SK-N-SH treated with all-trans-retinoic acid at 6 μM for 48 hours (cell line): ENCODE results near the gene CELSR2.

Experiments used
- ATAC-seq: fragments of 200-7000 bp; cut with Tn5 transposase; 3 replicates; pipeline ENCODE4 v1.9.1; 2020; ENCODE audit warnings: mild to moderate bottlenecking, moderate library complexity
- ARNTL ChIP-seq: fragments of 450-650 bp; formaldehyde crosslinking; IDR thresholded peaks from 2 replicates; pipeline ENCODE4 v1.5.0; 2020; ENCODE audit warnings: low read depth, mild to moderate bottlenecking, moderate library complexity, borderline replicate concordance
- BACH2 ChIP-seq: fragments of 250-450 bp; sonication (Bioruptor Pico); IDR thresholded peaks from 2 replicates; pipeline ENCODE4 v1.9.0; 2021; ENCODE audit warnings: mild to moderate bottlenecking, borderline replicate concordance
- CSDC2 ChIP-seq: fragments of 250-450 bp; sonication (Bioruptor Pico); IDR thresholded peaks from 2 replicates; pipeline ENCODE4 v1.5.0; 2020; ENCODE audit warnings: mild to moderate bottlenecking, moderate library complexity
- CSRNP3 ChIP-seq: fragments of 250-450 bp; sonication (Bioruptor Pico); IDR thresholded peaks from 2 replicates; pipeline ENCODE4 v1.5.1; 2021; ENCODE audit warnings: mild to moderate bottlenecking, moderate library complexity
- ESRRG ChIP-seq: fragments of 250-450 bp; sonication (Bioruptor Pico); IDR thresholded peaks from 2 replicates; pipeline ENCODE4 v1.6.1; 2021; ENCODE audit warnings: mild to moderate bottlenecking
- GLIS3 ChIP-seq: fragments of 250-450 bp; sonication (Bioruptor Pico); IDR thresholded peaks from 2 replicates; pipeline ENCODE4 v1.5.0; 2020; ENCODE audit warnings: mild to moderate bottlenecking, moderate library complexity
- PPARA ChIP-seq: fragments of 250-450 bp; sonication (Bioruptor Pico); IDR thresholded peaks from 2 replicates; pipeline ENCODE4 v1.5.0; 2020; ENCODE audit warnings: mild to moderate bottlenecking, borderline replicate concordance
- RARB ChIP-seq: fragments of 250-450 bp; sonication (Bioruptor Pico); IDR thresholded peaks from 2 replicates; pipeline ENCODE4 v1.8.0; 2021; ENCODE audit warnings: mild to moderate bottlenecking, moderate library complexity
- SNAI2 ChIP-seq: fragments of 250-450 bp; sonication (Bioruptor Pico); IDR thresholded peaks from 2 replicates; pipeline ENCODE4 v1.5.0; 2020; ENCODE audit warnings: mild to moderate bottlenecking, moderate library complexity
- TCF4 ChIP-seq: fragments of 250-450 bp; sonication (Bioruptor Pico); IDR thresholded peaks from 2 replicates; pipeline ENCODE4 v1.8.0; 2021; ENCODE audit warnings: mild to moderate bottlenecking, moderate library complexity, borderline replicate concordance
- TOX ChIP-seq: fragments of 250-450 bp; sonication (Bioruptor Pico); IDR thresholded peaks from 2 replicates; pipeline ENCODE4 v1.8.0; 2021; ENCODE audit warnings: mild to moderate bottlenecking, moderate library complexity, borderline replicate concordance
- ZC3H10 ChIP-seq: fragments of 250-450 bp; sonication (Bioruptor Pico); IDR thresholded peaks from 2 replicates; pipeline ENCODE4 v1.5.1; 2021; ENCODE audit warnings: mild to moderate bottlenecking, moderate library complexity
- ZFP3 ChIP-seq: fragments of 250-450 bp; sonication (Bioruptor Pico); IDR thresholded peaks from 2 replicates; pipeline ENCODE4 v1.5.0; 2020; ENCODE audit warnings: mild to moderate bottlenecking, moderate library complexity
- ZFP30 ChIP-seq: fragments of 450-650 bp; formaldehyde crosslinking; IDR thresholded peaks from 2 replicates; pipeline ENCODE4 v1.5.0; 2022; ENCODE audit warnings: mild to moderate bottlenecking, moderate library complexity
- ZNF565 ChIP-seq: fragments of 450-650 bp; formaldehyde crosslinking; conservative IDR thresholded peaks from 2 replicates; pipeline ENCODE4 v1.5.0; 2020; ENCODE audit warnings: low read depth, mild to moderate bottlenecking, moderate library complexity
- ZNF8 ChIP-seq: fragments of 450-650 bp; formaldehyde crosslinking; IDR thresholded peaks from 2 replicates; pipeline ENCODE4 v1.5.0; 2020; ENCODE audit warnings: mild to moderate bottlenecking, moderate library complexity
- TF ChIP-seq, protein P1 (sequence below): fragments of 250-450 bp; sonication (Bioruptor Pico); IDR thresholded peaks from 2 replicates; pipeline ENCODE4 v1.5.0; 2020; ENCODE audit warnings: mild to moderate bottlenecking, moderate library complexity
- TF ChIP-seq, protein P2 (sequence below): fragments of 250-450 bp; sonication (Bioruptor Pico); IDR thresholded peaks from 2 replicates; pipeline ENCODE4 v1.5.1; 2020; ENCODE audit warnings: low read depth, mild to moderate bottlenecking, moderate library complexity

CELSR2 gene

GRCh38 chr1:109248444-109248796, 919 bp upstream of the CELSR2 start (continued):
- TF ChIP-seq ZC3H10 = no peak
- TF ChIP-seq ZFP3 = no peak
- no peak for TF ChIP-seq SNAI2 (CRISPR knock-in tag)
- TF ChIP-seq GLIS3 (CRISPR knock-in tag) = no peak
- TF ChIP-seq ZFP30 (CRISPR knock-in tag) = no peak

DNA sequence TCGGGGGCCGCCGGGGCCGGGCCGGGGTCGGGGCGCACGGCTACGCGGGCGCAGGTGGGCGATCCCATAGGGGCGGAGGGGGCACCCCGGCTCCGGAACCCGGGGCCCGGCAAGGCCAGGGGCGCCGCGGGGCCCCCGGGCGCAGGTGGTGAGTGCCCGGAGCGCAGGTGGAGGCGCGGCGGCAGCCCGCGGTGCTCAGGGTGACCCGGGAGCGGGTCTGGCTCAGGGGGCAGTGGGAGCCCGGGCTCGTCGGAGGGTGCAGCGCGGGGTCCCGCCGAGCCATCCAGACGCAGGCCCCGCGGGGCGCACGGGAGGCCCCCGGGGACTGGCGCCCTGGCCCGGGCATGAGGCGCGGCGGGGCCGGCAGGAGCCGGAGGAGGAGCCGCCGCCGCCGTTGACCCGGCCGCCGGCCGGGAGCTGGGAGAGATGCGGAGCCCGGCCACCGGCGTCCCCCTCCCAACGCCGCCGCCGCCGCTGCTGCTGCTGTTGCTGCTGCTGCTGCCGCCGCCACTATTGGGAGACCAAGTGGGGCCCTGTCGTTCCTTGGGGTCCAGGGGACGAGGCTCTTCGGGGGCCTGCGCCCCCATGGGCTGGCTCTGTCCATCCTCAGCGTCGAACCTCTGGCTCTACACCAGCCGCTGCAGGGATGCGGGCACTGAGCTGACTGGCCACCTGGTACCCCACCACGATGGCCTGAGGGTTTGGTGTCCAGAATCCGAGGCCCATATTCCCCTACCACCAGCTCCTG, 489 bp downstream of the CELSR2 start:
- TF ChIP-seq, protein P1, sequence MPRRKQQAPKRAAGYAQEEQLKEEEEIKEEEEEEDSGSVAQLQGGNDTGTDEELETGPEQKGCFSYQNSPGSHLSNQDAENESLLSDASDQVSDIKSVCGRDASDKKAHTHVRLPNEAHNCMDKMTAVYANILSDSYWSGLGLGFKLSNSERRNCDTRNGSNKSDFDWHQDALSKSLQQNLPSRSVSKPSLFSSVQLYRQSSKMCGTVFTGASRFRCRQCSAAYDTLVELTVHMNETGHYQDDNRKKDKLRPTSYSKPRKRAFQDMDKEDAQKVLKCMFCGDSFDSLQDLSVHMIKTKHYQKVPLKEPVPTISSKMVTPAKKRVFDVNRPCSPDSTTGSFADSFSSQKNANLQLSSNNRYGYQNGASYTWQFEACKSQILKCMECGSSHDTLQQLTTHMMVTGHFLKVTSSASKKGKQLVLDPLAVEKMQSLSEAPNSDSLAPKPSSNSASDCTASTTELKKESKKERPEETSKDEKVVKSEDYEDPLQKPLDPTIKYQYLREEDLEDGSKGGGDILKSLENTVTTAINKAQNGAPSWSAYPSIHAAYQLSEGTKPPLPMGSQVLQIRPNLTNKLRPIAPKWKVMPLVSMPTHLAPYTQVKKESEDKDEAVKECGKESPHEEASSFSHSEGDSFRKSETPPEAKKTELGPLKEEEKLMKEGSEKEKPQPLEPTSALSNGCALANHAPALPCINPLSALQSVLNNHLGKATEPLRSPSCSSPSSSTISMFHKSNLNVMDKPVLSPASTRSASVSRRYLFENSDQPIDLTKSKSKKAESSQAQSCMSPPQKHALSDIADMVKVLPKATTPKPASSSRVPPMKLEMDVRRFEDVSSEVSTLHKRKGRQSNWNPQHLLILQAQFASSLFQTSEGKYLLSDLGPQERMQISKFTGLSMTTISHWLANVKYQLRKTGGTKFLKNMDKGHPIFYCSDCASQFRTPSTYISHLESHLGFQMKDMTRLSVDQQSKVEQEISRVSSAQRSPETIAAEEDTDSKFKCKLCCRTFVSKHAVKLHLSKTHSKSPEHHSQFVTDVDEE (CRISPR knock-in tag) = no peak
- no peak for TF ChIP-seq GLIS3 (CRISPR knock-in tag)
- no peak for TF ChIP-seq TOX
- ATAC-seq = peak; percentile 41

- TF ChIP-seq TOX (no peak), SNAI2 (CRISPR knock-in tag) (no peak), RARB (CRISPR knock-in tag) (no peak), ESRRG (CRISPR knock-in tag) (no peak), TCF4 (CRISPR knock-in tag) (no peak), BACH2 (CRISPR knock-in tag) (no peak), ARNTL (CRISPR knock-in tag) (no peak), ZNF8 (CRISPR knock-in tag) (no peak), CSRNP3 (no peak), ZFP3 (no peak), CSDC2 (CRISPR knock-in tag) (no peak), PPARA (no peak)
- TF ChIP-seq, protein P1 (CRISPR knock-in tag) = no peak
- ATAC-seq = no peak
Measured at GRCh38 chr1:109250454-109251276, 1.3 kb downstream of the CELSR2 start.

- TF ChIP-seq ZFP3 (no peak), CSDC2 (CRISPR knock-in tag) (no peak), TOX (no peak), ZNF565 (CRISPR knock-in tag) (no peak), ZNF8 (CRISPR knock-in tag) (no peak), SNAI2 (CRISPR knock-in tag) (no peak), RARB (CRISPR knock-in tag) (no peak), TCF4 (CRISPR knock-in tag) (no peak), ZC3H10 (no peak), ZFP30 (CRISPR knock-in tag) (no peak), BACH2 (CRISPR knock-in tag) (no peak)
- TF ChIP-seq, protein P2, sequence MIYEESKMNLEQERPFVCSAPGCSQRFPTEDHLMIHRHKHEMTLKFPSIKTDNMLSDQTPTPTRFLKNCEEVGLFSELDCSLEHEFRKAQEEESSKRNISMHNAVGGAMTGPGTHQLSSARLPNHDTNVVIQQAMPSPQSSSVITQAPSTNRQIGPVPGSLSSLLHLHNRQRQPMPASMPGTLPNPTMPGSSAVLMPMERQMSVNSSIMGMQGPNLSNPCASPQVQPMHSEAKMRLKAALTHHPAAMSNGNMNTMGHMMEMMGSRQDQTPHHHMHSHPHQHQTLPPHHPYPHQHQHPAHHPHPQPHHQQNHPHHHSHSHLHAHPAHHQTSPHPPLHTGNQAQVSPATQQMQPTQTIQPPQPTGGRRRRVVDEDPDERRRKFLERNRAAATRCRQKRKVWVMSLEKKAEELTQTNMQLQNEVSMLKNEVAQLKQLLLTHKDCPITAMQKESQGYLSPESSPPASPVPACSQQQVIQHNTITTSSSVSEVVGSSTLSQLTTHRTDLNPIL (CRISPR knock-in tag) = no peak
- TF ChIP-seq, all 23 proteins: peak for 0
- ATAC-seq = no peak
Measured at GRCh38 chr1:109251277-109252166, 2.2 kb downstream of the CELSR2 start.
